WTC11 (cell line): Measurements from ENCODE around the gene CAPRIN1. TPM values are rescaled to one million over a fixed set of nuclear protein-coding genes. Genes with fewer than 3 reads are reported as not detected.

ENCODE experiments used
- ATAC-seq: fragments of 200-7000 bp; cut with Tn5 transposase; 2 replicates; pipeline ENCODE4 v1.10.0; 2021; ENCODE audit warnings: mild to moderate bottlenecking, moderate library complexity
- CTCF ChIA-PET: fragments of 300-600 bp; sonication (Branson Sonifier 250); formaldehyde crosslinking; loops from one replicate; lab custom pipeline; 2021; ENCODE audit warnings: antibody characterized with exemption; lab: Charles Lee
- POLR2A ChIA-PET: fragments of 350-600 bp; sonication (Branson Sonifier 250); formaldehyde crosslinking; loops from one replicate; lab custom pipeline; 2021; ENCODE audit warnings: antibody characterized with exemption; lab: Charles Lee
- DNase-seq: peaks from one replicate; pipeline ENCODE4 v3.0.0; 2021; ENCODE audit warnings: low spot score
- H3K27ac Mint-ChIP-seq: 2 replicates; pipeline ENCODE4 v1.8.0; 2021; ENCODE audit warnings: mixed read lengths
- H3K27me3 Mint-ChIP-seq: 2 replicates; pipeline ENCODE4 v1.8.0; 2021; ENCODE audit warnings: low read depth, mild to moderate bottlenecking, moderate library complexity, mixed read lengths
- H3K36me3 Mint-ChIP-seq: 2 replicates; pipeline ENCODE4 v1.8.0; 2021; ENCODE audit warnings: mixed read lengths
- H3K4me1 Mint-ChIP-seq: 2 replicates; pipeline ENCODE4 v1.8.0; 2022; ENCODE audit warnings: mixed read lengths
- H3K4me3 Mint-ChIP-seq: 2 replicates; pipeline ENCODE4 v1.8.0; 2021; ENCODE audit warnings: mild to moderate bottlenecking, moderate library complexity, mixed read lengths
- H3K9me3 Mint-ChIP-seq: 2 replicates; pipeline ENCODE4 v1.8.0; 2021; ENCODE audit warnings: mixed read lengths
- ATF1 ChIP-seq: sonication (generic); formaldehyde crosslinking; IDR thresholded peaks from 2 replicates; pipeline ENCODE4 v1.8.1; 2023; ENCODE audit warnings: mild to moderate bottlenecking, moderate library complexity, missing genetic modification reagents
- E2F1 ChIP-seq: sonication (generic); formaldehyde crosslinking; IDR thresholded peaks from 2 replicates; pipeline ENCODE4 v1.8.0; 2022; ENCODE audit warnings: mild to moderate bottlenecking, missing genetic modification reagents
- FOXK1 ChIP-seq: sonication (generic); formaldehyde crosslinking; IDR thresholded peaks from 2 replicates; pipeline ENCODE4 v1.8.0; 2022; ENCODE audit warnings: mild to moderate bottlenecking, moderate library complexity, missing genetic modification reagents
- FOXP4 ChIP-seq: sonication (generic); formaldehyde crosslinking; IDR thresholded peaks from 2 replicates; pipeline ENCODE4 v1.8.0; 2022; ENCODE audit warnings: mild to moderate bottlenecking, missing genetic modification reagents
- GABPB1 ChIP-seq: sonication (generic); formaldehyde crosslinking; IDR thresholded peaks from 2 replicates; pipeline ENCODE4 v1.8.1; 2023; ENCODE audit warnings: mild to moderate bottlenecking, missing genetic modification reagents
- HMGXB4 ChIP-seq: sonication (generic); formaldehyde crosslinking; IDR thresholded peaks from 2 replicates; pipeline ENCODE4 v1.8.1; 2023; ENCODE audit warnings: mild to moderate bottlenecking, moderate library complexity, missing genetic modification reagents
- JUN ChIP-seq: sonication (generic); formaldehyde crosslinking; IDR thresholded peaks from 2 replicates; pipeline ENCODE4 v1.8.0; 2023; ENCODE audit warnings: mild to moderate bottlenecking, missing genetic modification reagents
- MLX ChIP-seq: sonication (generic); formaldehyde crosslinking; IDR thresholded peaks from 2 replicates; pipeline ENCODE4 v1.8.1; 2023; ENCODE audit warnings: mild to moderate bottlenecking, missing genetic modification reagents, moderate library complexity
- MXD4 ChIP-seq: fragments of 250-450 bp; sonication (Bioruptor Pico); IDR thresholded peaks from 2 replicates; pipeline ENCODE4 v1.8.0; 2021; ENCODE audit warnings: mild to moderate bottlenecking, moderate library complexity, borderline replicate concordance
- NR1H2 ChIP-seq: sonication (generic); formaldehyde crosslinking; IDR thresholded peaks from 2 replicates; pipeline ENCODE4 v1.9.0; 2021; ENCODE audit warnings: mild to moderate bottlenecking, moderate library complexity, missing genetic modification reagents
- SOX15 ChIP-seq: fragments of 250-450 bp; sonication (Bioruptor Pico); IDR thresholded peaks from 2 replicates; pipeline ENCODE4 v1.9.0; 2021; ENCODE audit warnings: mild to moderate bottlenecking
- ZBTB21 ChIP-seq: sonication (generic); formaldehyde crosslinking; IDR thresholded peaks from 2 replicates; pipeline ENCODE4 v1.8.1; 2023; ENCODE audit warnings: mild to moderate bottlenecking, missing genetic modification reagents, borderline replicate concordance
- ZNF232 ChIP-seq: sonication (generic); formaldehyde crosslinking; IDR thresholded peaks from 2 replicates; pipeline ENCODE4 v1.8.0; 2022; ENCODE audit warnings: mild to moderate bottlenecking, missing genetic modification reagents
- ZSCAN18 ChIP-seq: fragments of 250-450 bp; sonication (Bioruptor Pico); IDR thresholded peaks from 2 replicates; pipeline ENCODE4 v2.1.2; 2022; ENCODE audit warnings: mild to moderate bottlenecking, moderate library complexity
- total RNA-seq: library from RNA; stranded (reverse); gene quantifications from 3 replicates; pipeline ENCODE4 v1.2.3, GENCODE V29; 2021
- TF ChIP-seq, protein P1 (sequence below): sonication (generic); formaldehyde crosslinking; IDR thresholded peaks from 2 replicates; pipeline ENCODE4 v1.8.0; 2022; ENCODE audit warnings: missing genetic modification reagents

Gene CAPRIN1
- total RNA-seq, 1 experiment from 2014 or later = 288 TPM

DNA sequence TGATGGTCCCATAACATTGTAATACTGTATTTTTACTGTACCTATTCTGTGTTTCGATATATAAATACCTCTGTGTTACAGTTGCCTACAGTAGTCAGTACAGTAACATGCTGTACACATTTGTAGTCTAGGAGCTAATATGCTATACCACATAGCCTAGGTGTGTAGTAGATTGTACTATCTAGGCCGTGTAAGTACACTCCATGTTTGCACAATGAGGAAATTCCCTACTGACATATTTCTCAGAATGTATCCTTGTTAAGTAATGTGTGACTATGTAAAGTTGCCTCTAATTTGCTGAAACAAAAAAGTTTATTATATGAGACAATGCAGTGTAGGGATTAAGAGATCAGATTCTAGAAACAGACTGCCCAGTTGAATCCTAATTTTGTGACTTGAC lies 21.3 kb downstream of the CAPRIN1 start:
- no peak for ATAC-seq
- POLR2A ChIA-PET = no interaction called here
- Mint-ChIP-seq H3K36me3 (peaks cover 61% of the 10 kb centered on the region), H3K9me3 (no peaks in the 10 kb centered on the region), H3K27me3 (no peaks in the 10 kb centered on the region), H3K4me3 (no peak overlapping the region), H3K27ac (no peak overlapping the region), H3K4me1 (peaks cover under 1% of the 10 kb centered on the region; the same call in 1 of the 2 replicates)
- TF ChIP-seq ZBTB21 (CRISPR knock-in tag) (no peak), JUN (CRISPR knock-in tag) (no peak), E2F1 (CRISPR knock-in tag) (no peak), ATF1 (CRISPR knock-in tag) (no peak), ZNF232 (no peak), MXD4 (no peak), FOXK1 (no peak), FOXP4 (CRISPR knock-in tag) (no peak), GABPB1 (CRISPR knock-in tag) (no peak), ZSCAN18 (CRISPR knock-in tag) (no peak), NR1H2 (CRISPR knock-in tag) (no peak), SOX15 (CRISPR knock-in tag) (no peak)
- TF ChIP-seq, protein P1, sequence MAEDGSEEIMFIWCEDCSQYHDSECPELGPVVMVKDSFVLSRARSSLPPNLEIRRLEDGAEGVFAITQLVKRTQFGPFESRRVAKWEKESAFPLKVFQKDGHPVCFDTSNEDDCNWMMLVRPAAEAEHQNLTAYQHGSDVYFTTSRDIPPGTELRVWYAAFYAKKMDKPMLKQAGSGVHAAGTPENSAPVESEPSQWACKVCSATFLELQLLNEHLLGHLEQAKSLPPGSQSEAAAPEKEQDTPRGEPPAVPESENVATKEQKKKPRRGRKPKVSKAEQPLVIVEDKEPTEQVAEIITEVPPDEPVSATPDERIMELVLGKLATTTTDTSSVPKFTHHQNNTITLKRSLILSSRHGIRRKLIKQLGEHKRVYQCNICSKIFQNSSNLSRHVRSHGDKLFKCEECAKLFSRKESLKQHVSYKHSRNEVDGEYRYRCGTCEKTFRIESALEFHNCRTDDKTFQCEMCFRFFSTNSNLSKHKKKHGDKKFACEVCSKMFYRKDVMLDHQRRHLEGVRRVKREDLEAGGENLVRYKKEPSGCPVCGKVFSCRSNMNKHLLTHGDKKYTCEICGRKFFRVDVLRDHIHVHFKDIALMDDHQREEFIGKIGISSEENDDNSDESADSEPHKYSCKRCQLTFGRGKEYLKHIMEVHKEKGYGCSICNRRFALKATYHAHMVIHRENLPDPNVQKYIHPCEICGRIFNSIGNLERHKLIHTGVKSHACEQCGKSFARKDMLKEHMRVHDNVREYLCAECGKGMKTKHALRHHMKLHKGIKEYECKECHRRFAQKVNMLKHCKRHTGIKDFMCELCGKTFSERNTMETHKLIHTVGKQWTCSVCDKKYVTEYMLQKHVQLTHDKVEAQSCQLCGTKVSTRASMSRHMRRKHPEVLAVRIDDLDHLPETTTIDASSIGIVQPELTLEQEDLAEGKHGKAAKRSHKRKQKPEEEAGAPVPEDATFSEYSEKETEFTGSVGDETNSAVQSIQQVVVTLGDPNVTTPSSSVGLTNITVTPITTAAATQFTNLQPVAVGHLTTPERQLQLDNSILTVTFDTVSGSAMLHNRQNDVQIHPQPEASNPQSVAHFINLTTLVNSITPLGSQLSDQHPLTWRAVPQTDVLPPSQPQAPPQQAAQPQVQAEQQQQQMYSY (CRISPR knock-in tag) = no peak
- CTCF ChIA-PET = interaction anchor here (1.1 kb wide), 1 partner anchor 76 kb away, joined by 3 read pairs; no protein-coding TSS in a partner anchor
- DNase-seq = no peak

- Mint-ChIP-seq H3K4me3 (no peak overlapping the region), H3K27me3 (no peaks in the 10 kb centered on the region), H3K36me3 (peaks cover 73% of the 10 kb centered on the region), H3K27ac (no peak overlapping the region), H3K4me1 (no peaks in the 10 kb centered on the region), H3K9me3 (no peaks in the 10 kb centered on the region)
- DNase-seq (no peak), ATAC-seq (no peak)
- TF ChIP-seq HMGXB4 = no peak
- no peak for TF ChIP-seq MLX (CRISPR knock-in tag)
- ChIA-PET POLR2A (no interaction called here), CTCF (no interaction called here)
Measured at GRCh38 chr11:34074391-34074790, 22.9 kb downstream of the CAPRIN1 start.
